HEK293 (cell line): Measurements from ENCODE around the gene HSPA4L.

Source experiments
- AEBP2 ChIP-seq: fragments of 450-650 bp; formaldehyde crosslinking; IDR thresholded peaks from 2 replicates; pipeline ENCODE4 v1.5.1; 2016; ENCODE audit warnings: missing biosample characterization, missing genetic modification characterization, borderline replicate concordance
- CTCF ChIP-seq: fragments of 450-650 bp; formaldehyde crosslinking; IDR thresholded peaks from 2 replicates; pipeline ENCODE4 v1.5.1; 2016; ENCODE audit warnings: missing biosample characterization, missing genetic modification characterization
- SP2 ChIP-seq: fragments of 450-650 bp; formaldehyde crosslinking; IDR thresholded peaks from 2 replicates; pipeline ENCODE4 v1.5.1; 2016; ENCODE audit warnings: missing biosample characterization, missing genetic modification characterization

GRCh38 chr4:127734976-127735375, 47.1 kb upstream of the HSPA4L start:
- no peak for TF ChIP-seq CTCF (tag by site-specific recombination)
- no peak for TF ChIP-seq AEBP2 (tag by site-specific recombination)
- no peak for TF ChIP-seq SP2 (tag by site-specific recombination)
